ENCODE data around the gene MRM1. TPM values are rescaled to one million over a fixed set of nuclear protein-coding genes. Genes with fewer than 3 reads are reported as not detected.

The MRM1 gene
- total RNA-seq, 4 donors from 2014 or later: 3.7 to 10.8 (median 8.0) TPM

DNA sequence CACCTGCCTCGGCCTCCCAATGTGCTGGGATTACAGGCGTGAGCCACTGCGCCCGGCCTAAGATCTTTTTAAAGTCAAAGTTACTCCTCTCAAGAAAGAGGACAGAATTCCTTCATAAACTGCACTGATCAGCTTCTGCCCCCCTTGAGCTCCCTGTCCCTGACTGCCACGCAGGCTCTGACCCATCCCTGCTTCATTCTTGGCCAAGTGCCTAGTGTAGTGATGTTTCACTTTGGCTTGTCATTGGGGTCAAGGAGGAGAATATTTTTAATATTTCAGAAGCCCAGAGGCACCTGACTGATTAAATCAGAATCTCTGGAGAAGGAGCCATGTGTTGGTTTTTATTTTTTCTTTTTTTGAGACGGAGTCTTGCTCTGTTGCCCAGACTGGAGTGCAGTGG, 9.1 kb downstream of the MRM1 start:
- peaks cover 0 to 8% (median 4%) of the 10 kb centered on the region in 3 donors for H3K4me1 ChIP-seq
- WGBS, 2 donors (ENCODE audit: low coverage in 1 of 2): 33 to 62% methylated on average over 2 to 6 of the region's 6 CpGs
- no peak for ATAC-seq
- H3K27ac ChIP-seq: no peak overlapping the region
- no peaks in the 10 kb centered on the region for H3K36me3 ChIP-seq
- TF ChIP-seq POLR2AphosphoS5 (IDR thresholded peaks at IDR 0.05): no peak
- TF ChIP-seq, protein P1, sequence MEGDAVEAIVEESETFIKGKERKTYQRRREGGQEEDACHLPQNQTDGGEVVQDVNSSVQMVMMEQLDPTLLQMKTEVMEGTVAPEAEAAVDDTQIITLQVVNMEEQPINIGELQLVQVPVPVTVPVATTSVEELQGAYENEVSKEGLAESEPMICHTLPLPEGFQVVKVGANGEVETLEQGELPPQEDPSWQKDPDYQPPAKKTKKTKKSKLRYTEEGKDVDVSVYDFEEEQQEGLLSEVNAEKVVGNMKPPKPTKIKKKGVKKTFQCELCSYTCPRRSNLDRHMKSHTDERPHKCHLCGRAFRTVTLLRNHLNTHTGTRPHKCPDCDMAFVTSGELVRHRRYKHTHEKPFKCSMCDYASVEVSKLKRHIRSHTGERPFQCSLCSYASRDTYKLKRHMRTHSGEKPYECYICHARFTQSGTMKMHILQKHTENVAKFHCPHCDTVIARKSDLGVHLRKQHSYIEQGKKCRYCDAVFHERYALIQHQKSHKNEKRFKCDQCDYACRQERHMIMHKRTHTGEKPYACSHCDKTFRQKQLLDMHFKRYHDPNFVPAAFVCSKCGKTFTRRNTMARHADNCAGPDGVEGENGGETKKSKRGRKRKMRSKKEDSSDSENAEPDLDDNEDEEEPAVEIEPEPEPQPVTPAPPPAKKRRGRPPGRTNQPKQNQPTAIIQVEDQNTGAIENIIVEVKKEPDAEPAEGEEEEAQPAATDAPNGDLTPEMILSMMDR (IDR thresholded peaks at IDR 0.05): no peak
- no peak for TF ChIP-seq EP300 (IDR thresholded peaks at IDR 0.05)
- TF ChIP-seq POLR2A (IDR thresholded peaks at IDR 0.05): no peak
- H3K4me3 ChIP-seq: no peak overlapping the region
- H3K27me3 ChIP-seq: peaks cover 27% of the 10 kb centered on the region
- no peaks in the 10 kb centered on the region for H3K9me3 ChIP-seq

- Histone ChIP-seq H3K27ac (no peak overlapping the region), H3K36me3 (no peaks in the 10 kb centered on the region), H3K4me1 (peaks cover 0 to 8% (median 4%) of the 10 kb centered on the region in 3 donors), H3K4me3 (no peak overlapping the region), H3K9me3 (no peaks in the 10 kb centered on the region), H3K27me3 (peaks cover 37% of the 10 kb centered on the region)
- WGBS, 2 donors (ENCODE audit: low coverage in 1 of 2): 68 to 91% methylated on average over 4 to 8 of the region's 9 CpGs
- ATAC-seq: no peak
- TF ChIP-seq, protein P1 (IDR thresholded peaks at IDR 0.05): no peak
- TF ChIP-seq EP300 (IDR thresholded peaks at IDR 0.05) (no peak), POLR2A (IDR thresholded peaks at IDR 0.05) (no peak), POLR2AphosphoS5 (IDR thresholded peaks at IDR 0.05) (no peak)
Observed at GRCh38 chr17:36611345-36612072, 10.1 kb downstream of the MRM1 start.

DNA sequence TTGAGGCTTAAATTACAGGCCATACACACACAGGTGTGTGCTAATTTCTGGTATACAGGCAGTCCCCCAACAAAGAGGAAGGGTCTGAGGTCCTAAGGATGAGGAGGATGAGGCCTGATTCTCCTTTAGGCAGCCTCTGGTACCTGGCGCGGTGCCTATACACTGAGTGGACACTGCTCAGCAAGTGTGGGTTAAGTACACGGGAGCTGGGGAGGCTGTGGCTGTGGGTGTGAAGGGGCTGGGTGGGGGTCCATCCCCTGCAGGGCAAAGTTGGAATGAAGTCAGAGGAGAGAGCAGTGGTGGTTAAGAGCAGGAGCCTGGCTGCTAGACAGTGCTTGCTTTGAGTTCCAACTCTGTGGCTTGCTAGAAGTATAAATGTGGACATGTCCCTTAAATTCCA, 10.9 kb downstream of the MRM1 start:
- Histone ChIP-seq H3K4me1 (peaks cover 0 to 8% (median 4%) of the 10 kb centered on the region in 3 donors), H3K27me3 (peaks cover 46% of the 10 kb centered on the region), H3K9me3 (no peaks in the 10 kb centered on the region), H3K4me3 (no peak overlapping the region), H3K27ac (no peak overlapping the region), H3K36me3 (no peaks in the 10 kb centered on the region)
- no peak for ATAC-seq
- TF ChIP-seq, protein P1 (IDR thresholded peaks at IDR 0.05): no peak
- no peak for TF ChIP-seq POLR2A (IDR thresholded peaks at IDR 0.05)
- no peak for TF ChIP-seq EP300 (IDR thresholded peaks at IDR 0.05)
- 56 to 68% methylated on average over 2 to 3 of the region's 3 CpGs for WGBS, 2 donors (ENCODE audit: low coverage in 1 of 2)

DNA sequence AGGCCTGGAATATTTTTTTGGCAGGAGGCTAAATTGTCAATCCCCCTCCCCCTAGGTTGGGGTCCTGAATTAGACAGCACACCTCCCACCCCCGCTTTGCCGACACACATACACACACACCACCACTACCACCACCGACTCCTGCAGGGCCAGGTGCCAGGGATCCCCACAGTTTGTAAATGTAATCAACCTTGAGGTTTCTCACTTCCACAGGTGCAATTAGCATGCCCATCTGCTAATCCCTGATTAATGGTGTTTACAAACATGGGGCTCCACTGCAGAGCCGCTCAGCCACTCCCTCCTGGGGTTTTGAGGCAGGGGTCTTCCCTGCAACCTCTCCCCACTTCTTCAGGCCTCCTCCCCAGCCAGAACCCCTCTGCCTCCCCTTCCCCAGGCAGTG, 11.8 kb downstream of the MRM1 start:
- Histone ChIP-seq H3K4me3 (no peak overlapping the region), H3K27ac (no peak overlapping the region), H3K27me3 (peaks cover 54% of the 10 kb centered on the region), H3K9me3 (no peaks in the 10 kb centered on the region), H3K36me3 (no peaks in the 10 kb centered on the region), H3K4me1 (peaks cover 0 to 8% (median 4%) of the 10 kb centered on the region in 3 donors)
- WGBS, 2 donors (ENCODE audit: low coverage in 1 of 2): 45 to 64% methylated on average over 1 to 4 of the region's 4 CpGs
- ATAC-seq: no peak
- no peak for TF ChIP-seq POLR2A (IDR thresholded peaks at IDR 0.05)
- no peak for TF ChIP-seq EP300 (IDR thresholded peaks at IDR 0.05)
- no peak for TF ChIP-seq POLR2AphosphoS5 (IDR thresholded peaks at IDR 0.05)
- TF ChIP-seq, protein P1 (IDR thresholded peaks at IDR 0.05): no peak

- Histone ChIP-seq H3K4me3 (no peak overlapping the region), H3K27ac (no peak overlapping the region), H3K36me3 (no peaks in the 10 kb centered on the region), H3K27me3 (peaks cover 63% of the 10 kb centered on the region), H3K4me1 (peaks cover 0 to 2% (median under 1%) of the 10 kb centered on the region in 3 donors), H3K9me3 (no peaks in the 10 kb centered on the region)
- no peak for ATAC-seq
- WGBS, 2 donors (ENCODE audit: low coverage in 1 of 2): 36 to 70% methylated on average over 4 of the region's 7 CpGs
- no peak for TF ChIP-seq POLR2A (IDR thresholded peaks at IDR 0.05)
- no peak for TF ChIP-seq POLR2AphosphoS5 (IDR thresholded peaks at IDR 0.05)
- TF ChIP-seq, protein P1 (IDR thresholded peaks at IDR 0.05): no peak
- no peak for TF ChIP-seq EP300 (IDR thresholded peaks at IDR 0.05)
Observed at GRCh38 chr17:36614081-36614480, 12.7 kb downstream of the MRM1 start.
